GM12878 (cell line): ENCODE results near the gene NGRN. TPM values are rescaled to one million over a fixed set of nuclear protein-coding genes. Genes with fewer than 3 reads are reported as not detected.

ENCODE experiments used
- ATAC-seq: fragments of 200-7000 bp; cut with Tn5 transposase; 3 replicates; pipeline ENCODE4 v1.9.1; 2020; ENCODE audit warnings: mild to moderate bottlenecking, moderate library complexity
- BruUV-seq: library from RNA; stranded (reverse); fragments of 400-500 nt; replicated peaks from 2 replicates; lab custom pipeline; 2021; lab: Mats Ljungman, UMichigan
- CTCF ChIA-PET: fragments of 300-600 bp; sonication (Branson Sonifier 250); formaldehyde crosslinking; extraction: SDS; loops from one replicate; lab custom pipeline; 2021; ENCODE audit warnings: inconsistent platforms; lab: Yijun Ruan, JAX
- POLR2A ChIA-PET: fragments of 350-600 bp; formaldehyde crosslinking; extraction: SDS; loops from one replicate; lab custom pipeline; 2021; ENCODE audit warnings: inconsistent platforms; lab: Charles Lee
- RAD21 ChIA-PET: fragments of 300-600 bp; sonication (Branson Sonifier 250); formaldehyde crosslinking; loops from one replicate; lab custom pipeline; 2023; ENCODE audit warnings: antibody characterized with exemption; ENCODE audit not compliant: unreplicated experiment; lab: Charles Lee
- SMC1A ChIA-PET: fragments of 300-600 bp; sonication (Branson Sonifier 250); formaldehyde crosslinking; loops from one replicate; lab custom pipeline; 2023; ENCODE audit not compliant: unreplicated experiment, uncharacterized antibody; lab: Charles Lee
- DNase-seq: peaks from one replicate; pipeline ENCODE4 v3.0.0-alpha.2; 2011; ENCODE audit warnings: low read depth, low spot score
- FAIRE-seq: peaks from 3 replicates; lab custom pipeline; 2011; peaks lifted over from hg19 to GRCh38; lab: Jason Lieb, UNC
- H2AFZ ChIP-seq: 2 replicates; pipeline ENCODE4 v1.6.0; 2011; ENCODE audit warnings: low read depth, low read length, control low read depth; ENCODE audit not compliant: control insufficient read depth
- H3K27ac ChIP-seq: 2 replicates; pipeline ENCODE4 v1.5.1; 2011; ENCODE audit warnings: control low read depth; ENCODE audit not compliant: control insufficient read depth, insufficient read depth
- H3K27me3 ChIP-seq, 2 experiments: replicated peaks in 1 of 2; 2 replicates each; pipeline versions ENCODE4 v1.6.0 to v1.6.1; 2011; ENCODE audit warnings: low read length in 1 of 2; ENCODE audit not compliant: control insufficient read depth in 2 of 2, insufficient read depth in 2 of 2
- H3K36me3 ChIP-seq, 2 experiments: 2 replicates each; pipeline ENCODE4 v1.5.1; 2011; ENCODE audit warnings: low read length in 1 of 2; ENCODE audit not compliant: control insufficient read depth in 2 of 2, insufficient read depth in 2 of 2
- H3K4me1 ChIP-seq: 2 replicates; pipeline ENCODE4 v1.6.1; 2011; ENCODE audit warnings: mild to moderate bottlenecking, low read length, moderate library complexity, mixed read lengths; ENCODE audit not compliant: control insufficient read depth, insufficient read depth
- H3K4me2 ChIP-seq: 2 replicates; pipeline ENCODE4 v1.6.0; 2011; ENCODE audit warnings: control low read depth; ENCODE audit not compliant: control insufficient read depth, insufficient read depth
- H3K4me3 ChIP-seq: fragments of 200-600 bp; sonication (generic); 2 replicates; pipeline ENCODE4 v1.5.1; 2016
- H3K79me2 ChIP-seq: 2 replicates; pipeline ENCODE4 v1.6.0; 2011; ENCODE audit warnings: low read length; ENCODE audit not compliant: control insufficient read depth, insufficient read depth
- H3K9ac ChIP-seq: 2 replicates; pipeline ENCODE4 v1.8.0; 2011; ENCODE audit warnings: low read length, control low read depth, mixed read lengths; ENCODE audit not compliant: control insufficient read depth, insufficient read depth
- H3K9me3 ChIP-seq: replicated peaks from 3 replicates; pipeline ENCODE4 v1.5.1; 2011; ENCODE audit warnings: mild to moderate bottlenecking, low read length; ENCODE audit not compliant: control insufficient read depth, insufficient read depth
- H4K20me1 ChIP-seq: 2 replicates; pipeline ENCODE4 v1.6.0; 2011; ENCODE audit not compliant: control insufficient read depth, insufficient read depth
- BCLAF1 ChIP-seq: fragments of 450-650 bp; IDR thresholded peaks from 2 replicates; pipeline ENCODE4 v1.6.1; 2017; ENCODE audit warnings: antibody characterized with exemption, mild to moderate bottlenecking, moderate library complexity
- CBX5 ChIP-seq: sonication (generic); IDR thresholded peaks from 2 replicates; pipeline ENCODE4 v1.6.1; 2016; ENCODE audit warnings: low read depth, moderate library complexity, mild to moderate bottlenecking, inconsistent platforms
- EZH2 ChIP-seq: IDR thresholded peaks from 2 replicates; pipeline ENCODE4 v1.6.1; 2012; ENCODE audit warnings: low read depth, mild to moderate bottlenecking, control low read depth, inconsistent platforms, low read length, borderline replicate concordance; ENCODE audit not compliant: control insufficient read depth
- HDAC6 ChIP-seq: fragments of 200-600 bp; sonication (generic); IDR thresholded peaks from one replicate; pipeline ENCODE4 v1.8.0; 2017; ENCODE audit warnings: antibody characterized with exemption; ENCODE audit not compliant: unreplicated experiment
- IKZF1 ChIP-seq: fragments of 450-650 bp; conservative IDR thresholded peaks from 2 replicates; pipeline ENCODE4 v1.6.1; 2017; ENCODE audit warnings: antibody characterized with exemption, mild to moderate bottlenecking
- IRF3 ChIP-seq: fragments of 450-650 bp; IDR thresholded peaks from 2 replicates; pipeline ENCODE4 v1.6.1; 2014; ENCODE audit warnings: mild to moderate bottlenecking
- IRF4 ChIP-seq: IDR thresholded peaks from 2 replicates; pipeline ENCODE4 v1.6.1; 2011; ENCODE audit warnings: low read depth, low read length
- NFYA ChIP-seq: IDR thresholded peaks from 2 replicates; pipeline ENCODE4 v1.6.1; 2011; ENCODE audit warnings: low read depth, mild to moderate bottlenecking, low read length, improper control_type of control experiment, borderline replicate concordance
- NFYB ChIP-seq: IDR thresholded peaks from 2 replicates; pipeline ENCODE4 v1.6.1; 2011; ENCODE audit warnings: low read depth, mild to moderate bottlenecking, low read length, improper control_type of control experiment, moderate library complexity; ENCODE audit not compliant: insufficient read depth
- POLR2AphosphoS2 ChIP-seq: IDR thresholded peaks from 2 replicates; pipeline ENCODE4 v1.6.1; 2011; ENCODE audit warnings: low read depth, mild to moderate bottlenecking, low read length, improper control_type of control experiment, moderate library complexity
- RAD51 ChIP-seq: fragments of 450-650 bp; IDR thresholded peaks from 2 replicates; pipeline ENCODE4 v1.6.1; 2016; ENCODE audit warnings: moderate library complexity, mild to moderate bottlenecking, inconsistent platforms
- REST ChIP-seq: IDR thresholded peaks from 2 replicates; pipeline ENCODE4 v1.6.1; 2012; ENCODE audit warnings: mild to moderate bottlenecking, low read depth, low read length
- STAT3 ChIP-seq: IDR thresholded peaks from 2 replicates; pipeline ENCODE4 v1.6.1; 2011; ENCODE audit warnings: low read depth, low read length, improper control_type of control experiment
- TARDBP ChIP-seq: IDR thresholded peaks from 2 replicates; pipeline ENCODE4 v1.6.1; 2016; ENCODE audit warnings: borderline replicate concordance
- ZNF217 ChIP-seq: fragments of 450-650 bp; IDR thresholded peaks from 2 replicates; pipeline ENCODE4 v1.6.1; 2017; ENCODE audit warnings: antibody characterized with exemption, mild to moderate bottlenecking
- WGBS: methylation state at CpG from one replicate; pipeline ENCODE4 v1.1.6; 2016; ENCODE audit warnings: low lambda C conversion rate; ENCODE audit not compliant: insufficient replicate concordance, insufficient coverage; ENCODE audit errors: missing lambda C conversion rate; 5-methylcytosine and 5-hydroxymethylcytosine counted together
- in situ Hi-C: fragments of 300-500 bp; cut with MboI; formaldehyde crosslinking; loops from 9 replicates; pipeline ENCODE4 v1.14.3; 2018; ENCODE audit warnings: mixed read lengths
- intact Hi-C: fragments of 100-400 bp; cut with micrococcal nuclease; formaldehyde crosslinking; loops from one replicate; pipeline ENCODE4 v1.14.2; 2022; ENCODE audit not compliant: unreplicated experiment
- polyA plus RNA-seq, 11 experiments: library from polyadenylated mRNA; depleted of rRNA in 4 of 11; unstranded in 6 of 11; stranded (reverse) in 5 of 11; fragments of >200 nt; fragmentation: Nextera tagmentation in 4 of 11; fragmentation: Illumina TruSeq in 1 of 11; extraction: Ambion mirVana in 4 of 11; extraction: Trizol in 1 of 11; gene quantifications; 1 replicate in 1 of 11; 2 replicates in 10 of 11; pipeline versions ENCODE4 v1.2.1 to v1.2.3, GENCODE V29; 2011 to 2016; ENCODE audit warnings: inconsistent platforms in 2 of 11, missing spikeins in 2 of 11, low read depth in 1 of 11
- total RNA-seq, 4 experiments: library from RNA; depleted of rRNA in 3 of 4; stranded (reverse); fragments of >200 nt in 3 of 4; fragmentation: Illumina TruSeq in 1 of 4; extraction: Trizol in 1 of 4; gene quantifications; 2 replicates each; pipeline versions ENCODE4 v1.2.1 to v1.2.3, GENCODE V29; 2013 to 2021

NGRN gene
- total and polyA plus RNA-seq, 10 of the 15 experiments (the other 5 are each of a cell fraction or from before 2014, with no cell fraction given), result 5.8 to 31.3 (median 23.2) TPM

GRCh38 chr15:90268415-90268814 is 2.9 kb downstream of the NGRN start:
- H3K79me2 ChIP-seq, result peaks cover 43% of the 10 kb centered on the region
- ChIA-PET CTCF (interaction anchor here (0.5 to 1.9 kb wide), 9 partner anchors 14 to 119 kb away, joined by 3 to 8 read pairs (median 4); no protein-coding TSS in a partner anchor), RAD21 (interaction anchor here (0.6 to 4.0 kb wide), 8 partner anchors 18 to 617 kb away, joined by 3 to 47 read pairs (median 4); partner anchors contain the start of genes CIB1, GDPGP1 and SEMA4B), POLR2A (interaction anchor here (0.5 to 1.8 kb wide), 7 partner anchors 12 to 170 kb away, joined by 3 to 14 read pairs (median 5); partner anchors contain the start of genes CIB1, GDPGP1 and TTLL13), SMC1A (interaction anchor here (0.6 to 2.7 kb wide), 8 partner anchors 10 to 46 kb away, joined by 3 to 24 read pairs (median 4); partner anchors contain the start of genes CIB1 and GDPGP1)
- H3K4me2 ChIP-seq, result peak overlapping the region; percentile 65
- H4K20me1 ChIP-seq, result no peaks in the 10 kb centered on the region
- H2AFZ ChIP-seq, result no peak overlapping the region
- intact Hi-C loops (no loop called here), in situ Hi-C loops (no loop called here)
- TF ChIP-seq CBX5, result no peak
- no peak for TF ChIP-seq POLR2AphosphoS2
- TF ChIP-seq NFYA, result no peak
- TF ChIP-seq REST, result no peak
- TF ChIP-seq HDAC6, result no peak
- no peak for TF ChIP-seq STAT3
- no peak for TF ChIP-seq EZH2
- no peak for TF ChIP-seq ZNF217
- no peak for TF ChIP-seq NFYB
- TF ChIP-seq IRF4, result no peak
- no peak for TF ChIP-seq BCLAF1
- TF ChIP-seq IKZF1, result no peak
- TF ChIP-seq TARDBP, result no peak
- TF ChIP-seq RAD51, result no peak
- no peak for TF ChIP-seq IRF3
- BruUV-seq, result no TSS peak
- WGBS, result 57% methylated on average over 1 of the region's 1 CpG
- peaks cover 13% of the 10 kb centered on the region for H3K4me1 ChIP-seq
- FAIRE-seq, result no peak
- H3K27ac ChIP-seq, result no peak overlapping the region
- DNase-seq, result no peak
- peak overlapping the region; percentile 82; the same call in 1 of the 2 replicates for H3K4me3 ChIP-seq
- peaks cover 2 to 4% of the 10 kb centered on the region in 2 experiments for H3K36me3 ChIP-seq
- no peaks in the 10 kb centered on the region for H3K9me3 ChIP-seq
- H3K27me3 ChIP-seq, result no peaks in the 10 kb centered on the region
- no peak overlapping the region for H3K9ac ChIP-seq
- ATAC-seq, result no peak
